GM12865 (cell line): ENCODE data around the gene PITPNM3.
"Not testable (repeated sequence)": the region's sequence is repeated elsewhere in the genome, so short reads cannot be mapped to it uniquely, and the experiment has no call there.

Source experiments
- DNase-seq: peaks from one replicate; pipeline ENCODE4 v3.0.0; 2010; ENCODE audit warnings: low read depth
- H3K4me3 ChIP-seq: 2 replicates; pipeline ENCODE4 v1.5.1; 2011; ENCODE audit warnings: mild to moderate bottlenecking, low read depth, low read length, control low read depth
- CTCF ChIP-seq: IDR thresholded peaks from 2 replicates; pipeline ENCODE4 v1.5.1; 2011; ENCODE audit warnings: low read length, control low read depth, low read depth, inconsistent platforms; ENCODE audit not compliant: insufficient read depth; ENCODE audit errors: missing control alignments

PITPNM3 gene

DNA sequence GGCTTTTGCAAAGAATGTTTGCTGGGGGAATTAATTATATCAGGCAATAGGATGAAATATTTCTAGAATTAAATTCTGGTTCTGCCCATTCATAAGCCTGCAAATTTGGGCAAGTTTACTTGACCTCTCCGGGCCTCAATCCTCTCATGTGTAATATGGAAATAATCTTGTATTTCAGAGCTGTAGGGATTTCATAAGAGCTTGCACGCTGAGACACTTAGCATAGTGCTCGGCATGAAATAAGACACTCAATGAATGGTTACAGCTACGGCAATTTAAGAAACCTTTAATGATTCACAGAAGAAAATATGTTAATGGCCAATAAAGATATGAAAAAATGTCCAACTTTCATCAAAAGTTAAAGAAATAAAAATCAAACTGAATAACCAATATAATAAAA lies 40.6 kb upstream of the PITPNM3 start:
- H3K4me3 ChIP-seq, result no peak overlapping the region
- DNase-seq, result no peak
- TF ChIP-seq CTCF, result no peak

- no peak overlapping the region for H3K4me3 ChIP-seq
- no peak for TF ChIP-seq CTCF
- no peak for DNase-seq
These were observed 40.2 kb upstream of the PITPNM3 start for GRCh38 chr17:6596511-6596910.

DNA sequence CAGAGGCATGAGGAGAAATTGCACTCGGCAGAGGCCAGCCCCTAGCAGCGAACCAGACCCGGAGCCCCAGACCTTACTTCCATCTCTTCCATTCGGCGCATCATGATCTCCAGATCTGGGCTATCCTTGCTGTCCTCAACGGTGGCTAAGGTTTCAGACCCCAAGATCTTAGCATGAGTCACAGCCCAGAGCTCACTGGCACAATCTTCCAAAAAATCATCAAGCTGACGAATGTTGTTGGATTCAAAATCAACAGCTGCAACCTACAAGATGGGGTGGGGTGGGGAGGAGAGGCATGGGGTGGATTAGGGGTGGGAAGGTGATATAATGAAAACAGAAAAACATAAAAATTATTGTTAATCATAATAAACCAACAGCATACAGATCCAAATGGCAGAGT lies 39.7 kb upstream of the PITPNM3 start:
- no peak overlapping the region for H3K4me3 ChIP-seq
- no peak for DNase-seq
- no peak for TF ChIP-seq CTCF

DNA sequence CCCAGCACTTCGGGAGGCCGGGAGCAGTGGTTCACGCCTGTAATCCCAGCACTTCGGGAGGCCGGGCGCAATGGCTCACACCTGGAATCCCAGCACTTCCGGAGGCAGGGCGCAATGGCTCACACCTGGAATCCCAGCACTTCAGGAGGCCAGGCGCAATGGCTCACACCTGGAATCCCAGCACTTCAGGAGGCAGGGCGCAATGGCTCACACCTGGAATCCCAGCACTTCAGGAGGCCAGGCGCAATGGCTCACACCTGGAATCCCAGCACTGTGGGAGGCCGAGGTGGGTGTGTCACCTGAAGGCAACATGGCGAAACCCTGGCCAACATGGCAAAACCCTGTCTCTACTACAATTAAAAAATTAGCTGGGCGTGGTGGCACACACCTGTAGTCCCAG lies 37.0 kb upstream of the PITPNM3 start:
- DNase-seq, H3K4me3 ChIP-seq: not testable (repeated sequence)

- TF ChIP-seq CTCF, result no peak
These were observed 35.8 kb upstream of the PITPNM3 start for GRCh38 chr17:6592173-6592572.

DNA sequence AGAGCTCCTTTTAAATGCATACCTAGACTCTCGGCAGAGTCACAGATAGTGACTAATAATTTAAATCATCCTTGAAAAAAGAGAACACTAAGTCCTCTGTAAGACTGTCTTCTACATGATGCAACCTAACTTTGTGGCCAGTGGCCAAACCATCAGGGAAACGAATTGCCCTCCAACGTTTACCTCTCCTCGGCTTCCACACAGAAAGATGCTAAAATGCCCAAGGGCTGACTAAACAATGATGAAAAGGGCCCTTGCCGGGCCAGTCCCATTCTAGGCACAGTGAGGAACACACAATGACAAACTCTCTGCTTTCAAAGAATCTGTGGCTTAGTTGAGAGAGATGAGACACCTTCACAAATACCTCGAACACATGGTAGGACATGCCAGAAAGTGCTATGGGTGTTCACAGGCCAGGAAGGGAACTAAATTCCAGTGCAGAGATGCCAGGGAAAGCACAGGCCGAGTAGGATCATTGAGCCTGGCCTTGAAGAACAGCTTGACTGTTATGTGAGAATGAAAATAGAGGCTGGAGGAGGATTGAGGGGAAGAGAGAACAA lies 35.3 kb upstream of the PITPNM3 start:
- no peak overlapping the region for H3K4me3 ChIP-seq
- DNase-seq, result no peak
- TF ChIP-seq CTCF, result no peak

More at GRCh38 chr17:6592173-6592572, 35.8 kb upstream of the PITPNM3 start:
- no peak for DNase-seq
- no peak overlapping the region for H3K4me3 ChIP-seq

- no peak for TF ChIP-seq CTCF
- DNase-seq, result no peak
- no peak overlapping the region for H3K4me3 ChIP-seq
These were observed 33.1 kb upstream of the PITPNM3 start for GRCh38 chr17:6589266-6589946.
